CD4-positive, alpha-beta T cell treated with Interleukin-4 for 4 hours (primary cell): ENCODE results near the gene LIPG.

ENCODE experiments used
- DNase-seq: peaks from one replicate; pipeline ENCODE4 v3.0.0-alpha.2; 2020

The LIPG gene

DNA sequence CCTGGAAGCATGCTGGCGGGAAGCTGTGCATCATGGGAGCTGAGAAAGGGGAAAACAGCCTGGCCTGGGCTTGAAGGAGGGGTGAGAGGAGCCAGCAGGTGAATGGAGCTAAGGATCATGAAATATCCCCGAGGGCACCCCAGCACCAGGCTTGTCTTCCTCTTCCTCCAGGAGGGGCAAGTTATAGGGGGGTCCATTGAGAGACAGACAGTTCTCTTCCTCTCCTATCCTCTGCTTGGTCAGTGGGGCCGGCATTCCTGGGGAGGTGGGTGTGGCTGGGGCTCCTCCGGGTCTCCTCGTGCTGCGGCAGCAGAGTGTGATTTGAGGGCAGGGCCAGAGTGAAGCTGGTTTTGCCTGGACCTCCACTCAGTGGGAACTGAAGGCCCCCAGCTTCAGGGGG, 78.9 kb downstream of the LIPG start:
- no peak for DNase-seq

DNA sequence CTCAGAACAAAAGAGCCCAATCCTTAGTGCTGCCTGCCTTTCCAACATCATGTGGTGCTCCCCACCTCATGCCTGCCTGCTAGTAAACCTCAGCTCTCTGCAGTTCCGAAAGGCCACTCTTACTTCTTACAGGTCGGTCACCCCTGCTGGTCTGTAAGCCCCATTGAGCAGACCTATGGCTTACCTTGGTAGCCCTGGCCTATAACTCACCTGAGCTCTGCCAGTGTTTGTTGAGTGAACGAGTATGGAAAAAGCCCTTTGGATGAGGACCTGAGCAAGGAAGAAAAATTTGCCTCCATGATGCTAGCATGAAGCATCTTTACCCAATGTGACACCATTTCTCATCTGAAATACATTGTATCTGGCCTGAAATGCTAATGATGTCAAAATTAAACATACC, 83.3 kb downstream of the LIPG start:
- no peak for DNase-seq

DNA sequence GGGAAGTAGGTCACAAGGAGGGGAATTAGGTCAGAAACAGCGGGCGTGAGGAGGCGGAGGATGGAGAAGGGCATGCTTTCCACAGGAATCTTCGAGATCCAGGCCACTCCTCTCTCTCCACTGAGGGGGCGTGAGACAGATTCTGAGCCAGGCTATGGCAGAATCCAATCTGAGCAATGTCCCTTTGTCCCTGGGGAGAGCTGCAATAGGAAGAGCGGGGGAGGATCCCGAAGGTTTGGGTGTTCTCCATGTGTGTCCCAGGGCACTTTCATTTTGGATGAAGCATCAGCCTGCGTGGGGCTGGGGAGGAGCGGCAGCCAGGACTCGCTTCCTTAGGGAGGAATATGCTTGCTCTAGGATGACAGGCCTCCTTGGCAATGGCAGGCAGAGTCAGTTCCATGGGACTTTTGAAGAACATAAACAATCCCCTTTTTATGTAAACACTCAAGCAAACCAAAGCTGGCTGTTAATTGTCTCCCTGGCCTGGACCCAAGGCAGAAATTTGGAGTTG, 84.0 kb downstream of the LIPG start:
- DNase-seq: no peak

GRCh38 chr18:49646873-49647272, 85.0 kb downstream of the LIPG start:
- DNase-seq: no peak

DNA sequence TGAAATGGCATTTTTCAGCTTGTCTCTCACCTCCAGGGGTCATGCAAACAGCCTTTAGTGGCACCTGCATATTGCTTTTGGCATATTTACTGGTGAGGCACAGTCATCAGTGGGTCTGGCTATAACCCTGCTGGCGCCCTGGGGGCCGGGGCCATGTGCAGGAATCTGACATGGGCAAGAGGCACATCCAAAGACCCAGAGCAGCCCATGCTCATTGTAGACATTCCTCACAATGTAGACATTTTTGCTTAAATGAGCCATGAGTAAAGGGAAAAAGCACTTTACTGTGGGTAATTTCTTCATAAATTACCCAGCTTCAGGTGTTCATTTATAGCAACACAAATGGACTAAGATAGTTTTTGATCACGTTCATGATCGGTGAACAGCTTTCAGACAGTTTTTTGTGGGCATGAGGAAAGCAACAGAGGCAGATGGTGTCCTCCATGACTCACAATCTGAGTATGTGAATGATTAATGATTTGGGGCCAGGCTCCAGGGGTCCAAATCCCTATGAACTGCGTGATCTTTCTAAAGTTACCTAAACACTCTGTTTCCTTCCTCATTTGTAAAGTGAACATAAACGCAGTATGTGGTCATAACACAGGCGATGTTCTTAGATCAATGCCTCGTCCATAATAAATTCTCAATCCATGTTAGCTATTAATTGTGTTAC, 85.8 kb downstream of the LIPG start:
- DNase-seq: no peak

- no peak for DNase-seq
Observed at GRCh38 chr18:49648326-49648725, 86.5 kb downstream of the LIPG start.
